ENCODE measurements around the gene ITFG1.
"Not testable (repeated sequence)": the region's sequence is repeated elsewhere in the genome, so short reads cannot be mapped to it uniquely, and the experiment has no call there.

ITFG1 gene

GRCh38 chr16:47197536-47198179 is 263.2 kb downstream of the ITFG1 start:
- Histone ChIP-seq H3K27me3 (ENCODE audit: control insufficient read depth, low read length) (no peaks in the 10 kb centered on the region), H3K9me3 (ENCODE audit: control insufficient read depth, insufficient read depth, low read length) (no peaks in the 10 kb centered on the region), H3K4me1 (ENCODE audit: control insufficient read depth, low read length) (no peaks in the 10 kb centered on the region), H3K36me3 (ENCODE audit: control insufficient read depth, low read length) (no peaks in the 10 kb centered on the region), H3K9me2 (replicated peaks; ENCODE audit: control insufficient read depth, low read length) (no peaks in the 10 kb centered on the region), H3K4me2 (ENCODE audit: low read length) (no peak overlapping the region), H4K20me1 (ENCODE audit: control insufficient read depth, insufficient read depth, low read depth, low read length) (no peaks in the 10 kb centered on the region), H3F3A (ENCODE audit: control insufficient read depth, insufficient read depth) (no peaks in the 10 kb centered on the region), H3K4me3 (ENCODE audit: low read length) (no peak overlapping the region), H3K79me2 (ENCODE audit: control insufficient read depth, low read length) (no peaks in the 10 kb centered on the region), H3K27ac (ENCODE audit: low read depth, low read length) (no peak overlapping the region)
- TF ChIP-seq EZH2phosphoT487 (IDR thresholded peaks at IDR 0.05; ENCODE audit: borderline replicate concordance, low read length): no peak
- TF ChIP-seq, protein P1, sequence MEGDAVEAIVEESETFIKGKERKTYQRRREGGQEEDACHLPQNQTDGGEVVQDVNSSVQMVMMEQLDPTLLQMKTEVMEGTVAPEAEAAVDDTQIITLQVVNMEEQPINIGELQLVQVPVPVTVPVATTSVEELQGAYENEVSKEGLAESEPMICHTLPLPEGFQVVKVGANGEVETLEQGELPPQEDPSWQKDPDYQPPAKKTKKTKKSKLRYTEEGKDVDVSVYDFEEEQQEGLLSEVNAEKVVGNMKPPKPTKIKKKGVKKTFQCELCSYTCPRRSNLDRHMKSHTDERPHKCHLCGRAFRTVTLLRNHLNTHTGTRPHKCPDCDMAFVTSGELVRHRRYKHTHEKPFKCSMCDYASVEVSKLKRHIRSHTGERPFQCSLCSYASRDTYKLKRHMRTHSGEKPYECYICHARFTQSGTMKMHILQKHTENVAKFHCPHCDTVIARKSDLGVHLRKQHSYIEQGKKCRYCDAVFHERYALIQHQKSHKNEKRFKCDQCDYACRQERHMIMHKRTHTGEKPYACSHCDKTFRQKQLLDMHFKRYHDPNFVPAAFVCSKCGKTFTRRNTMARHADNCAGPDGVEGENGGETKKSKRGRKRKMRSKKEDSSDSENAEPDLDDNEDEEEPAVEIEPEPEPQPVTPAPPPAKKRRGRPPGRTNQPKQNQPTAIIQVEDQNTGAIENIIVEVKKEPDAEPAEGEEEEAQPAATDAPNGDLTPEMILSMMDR (IDR thresholded peaks at IDR 0.05; ENCODE audit: low read depth, low read length, poor library complexity, severe bottlenecking): no peak

- H3K27ac ChIP-seq (ENCODE audit: low read depth, low read length): no peak overlapping the region
- no peaks in the 10 kb centered on the region for H3K27me3 ChIP-seq (ENCODE audit: control insufficient read depth, low read length)
- no peaks in the 10 kb centered on the region for H3F3A ChIP-seq (ENCODE audit: control insufficient read depth, insufficient read depth)
- no peaks in the 10 kb centered on the region for H3K9me3 ChIP-seq (ENCODE audit: control insufficient read depth, insufficient read depth, low read length)
- no peaks in the 10 kb centered on the region for H3K4me1 ChIP-seq (ENCODE audit: control insufficient read depth, low read length)
- H4K20me1 ChIP-seq (ENCODE audit: control insufficient read depth, insufficient read depth, low read depth, low read length): no peaks in the 10 kb centered on the region
- no peaks in the 10 kb centered on the region for H3K36me3 ChIP-seq (ENCODE audit: control insufficient read depth, low read length)
- H3K4me3 ChIP-seq (ENCODE audit: low read length): no peak overlapping the region
- TF ChIP-seq, protein P1 (IDR thresholded peaks at IDR 0.05; ENCODE audit: low read depth, low read length, poor library complexity, severe bottlenecking): no peak
- TF ChIP-seq EZH2phosphoT487 (IDR thresholded peaks at IDR 0.05; ENCODE audit: borderline replicate concordance, low read length): no peak
- no peaks in the 10 kb centered on the region for H3K79me2 ChIP-seq (ENCODE audit: control insufficient read depth, low read length)
- H3K4me2 ChIP-seq (ENCODE audit: low read length): no peak overlapping the region
- no peaks in the 10 kb centered on the region for H3K9me2 ChIP-seq (replicated peaks; ENCODE audit: control insufficient read depth, low read length)
These were observed 264.4 kb downstream of the ITFG1 start for GRCh38 chr16:47196457-47196856.

DNA sequence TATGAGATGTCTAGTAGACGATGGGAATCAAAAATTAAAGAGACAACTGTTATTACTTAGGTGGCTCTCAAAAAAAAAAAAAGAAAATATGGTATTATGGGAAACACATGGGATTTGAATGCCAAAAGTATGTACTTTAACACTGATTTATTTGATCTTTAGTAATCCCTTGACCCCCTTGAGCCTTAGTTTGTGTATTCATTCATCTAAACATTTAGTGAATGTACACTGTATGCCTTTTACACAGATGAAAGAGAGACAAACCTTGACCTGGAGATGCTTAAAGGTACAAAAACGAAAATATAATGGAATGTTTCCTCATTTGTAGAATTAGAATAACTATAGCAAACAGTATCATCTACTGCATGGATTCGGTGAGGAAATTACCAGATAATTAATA is 278.5 kb downstream of the ITFG1 start:
- Histone ChIP-seq H3K9me2 (replicated peaks; ENCODE audit: control insufficient read depth, low read length) (no peaks in the 10 kb centered on the region), H3K27me3 (ENCODE audit: control insufficient read depth, low read length) (no peaks in the 10 kb centered on the region), H3K27ac (ENCODE audit: low read depth, low read length) (no peak overlapping the region), H3K4me3 (ENCODE audit: low read length) (no peak overlapping the region), H3K4me2 (ENCODE audit: low read length) (no peak overlapping the region), H3K4me1 (ENCODE audit: control insufficient read depth, low read length) (no peaks in the 10 kb centered on the region), H3F3A (ENCODE audit: control insufficient read depth, insufficient read depth) (no peaks in the 10 kb centered on the region), H3K79me2 (ENCODE audit: control insufficient read depth, low read length) (no peaks in the 10 kb centered on the region), H3K9me3 (ENCODE audit: control insufficient read depth, insufficient read depth, low read length) (no peaks in the 10 kb centered on the region), H4K20me1 (ENCODE audit: control insufficient read depth, insufficient read depth, low read depth, low read length) (no peaks in the 10 kb centered on the region), H3K36me3 (ENCODE audit: control insufficient read depth, low read length) (no peaks in the 10 kb centered on the region)
- TF ChIP-seq, protein P1 (IDR thresholded peaks at IDR 0.05; ENCODE audit: low read depth, low read length, poor library complexity, severe bottlenecking): no peak
- no peak for TF ChIP-seq EZH2phosphoT487 (IDR thresholded peaks at IDR 0.05; ENCODE audit: borderline replicate concordance, low read length)

- not testable (repeated sequence) for H3K36me3 ChIP-seq (ENCODE audit: control insufficient read depth, low read length); H3K4me2 ChIP-seq (ENCODE audit: low read length); H3K9me3 ChIP-seq (ENCODE audit: control insufficient read depth, insufficient read depth, low read length); H3K9me2 ChIP-seq (replicated peaks; ENCODE audit: control insufficient read depth, low read length); H3F3A ChIP-seq (ENCODE audit: control insufficient read depth, insufficient read depth); H3K27ac ChIP-seq (ENCODE audit: low read depth, low read length); H3K27me3 ChIP-seq (ENCODE audit: control insufficient read depth, low read length); H3K4me3 ChIP-seq (ENCODE audit: low read length); H3K4me1 ChIP-seq (ENCODE audit: control insufficient read depth, low read length); H4K20me1 ChIP-seq (ENCODE audit: control insufficient read depth, insufficient read depth, low read depth, low read length); H3K79me2 ChIP-seq (ENCODE audit: control insufficient read depth, low read length)
These were observed 279.8 kb downstream of the ITFG1 start for GRCh38 chr16:47181066-47181465.
